ENCODE measurements around the gene ZCCHC24.
A peak's percentile ranks its signal among the peaks of the same experiment; 100 is the strongest.

The ZCCHC24 gene

DNA sequence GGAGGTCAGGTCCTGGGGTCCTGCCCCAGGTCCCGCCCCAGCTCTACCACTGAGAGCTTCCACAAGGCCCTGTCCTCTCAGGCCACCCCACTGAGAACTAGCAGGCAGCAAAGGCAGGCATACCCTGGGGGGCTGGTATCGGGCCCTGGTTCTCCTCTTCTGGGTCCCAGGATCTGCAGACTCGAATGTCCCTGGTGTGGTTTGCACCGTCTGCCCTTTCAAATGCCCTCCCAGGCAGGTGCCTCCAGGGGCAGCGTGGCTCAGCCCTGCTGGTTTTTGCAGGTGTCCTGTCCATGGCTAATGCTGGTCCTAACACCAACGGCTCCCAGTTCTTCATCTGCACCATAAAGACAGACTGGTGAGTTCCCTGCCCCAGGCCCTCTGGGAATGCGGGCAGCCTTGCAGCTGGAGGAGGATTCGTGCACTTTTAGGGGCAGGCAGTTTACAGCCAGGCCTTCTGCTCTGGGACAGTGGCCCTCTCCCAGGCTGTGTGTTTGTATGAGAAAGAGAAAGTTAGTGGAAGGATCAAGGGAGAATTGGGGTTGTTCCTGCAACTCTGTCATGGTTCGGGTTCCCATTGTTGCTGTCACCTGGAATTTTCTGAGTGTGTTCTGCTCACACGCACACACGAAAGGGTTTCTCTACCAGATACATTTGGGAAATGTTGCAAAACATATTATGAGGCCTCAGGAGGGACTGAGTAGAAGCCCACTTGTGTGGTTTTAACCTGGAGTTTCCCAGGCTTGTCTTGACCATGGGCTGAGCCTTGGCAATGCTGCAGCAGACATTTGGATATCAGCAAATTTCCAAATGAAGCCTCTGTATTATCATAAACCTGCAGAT is 93.2 kb downstream of the ZCCHC24 start:
- DNase-seq (ENCODE audit: extremely low spot score, insufficient read length, low read depth) (no peak), FAIRE-seq (no peak)

DNA sequence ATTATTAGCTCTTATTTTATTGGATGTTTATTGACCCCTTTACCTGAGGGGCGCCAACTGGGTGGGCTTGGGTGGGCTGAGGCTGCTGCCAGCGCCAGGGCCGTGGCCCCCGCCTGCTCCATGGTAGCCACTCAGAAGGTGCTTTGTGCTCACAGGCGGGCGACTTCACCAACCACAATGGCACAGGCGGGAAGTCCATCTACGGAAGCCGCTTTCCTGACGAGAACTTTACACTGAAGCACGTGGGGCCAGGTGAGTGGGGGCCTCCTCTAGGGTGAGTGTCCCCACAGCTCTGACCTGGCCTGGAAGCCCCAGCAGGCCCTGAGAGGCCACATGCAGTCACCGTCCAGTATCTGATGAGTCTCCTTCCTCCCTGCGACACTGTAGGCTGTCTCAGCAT is 94.1 kb downstream of the ZCCHC24 start:
- no peak for FAIRE-seq
- no peak for DNase-seq (ENCODE audit: extremely low spot score, insufficient read length, low read depth)

DNA sequence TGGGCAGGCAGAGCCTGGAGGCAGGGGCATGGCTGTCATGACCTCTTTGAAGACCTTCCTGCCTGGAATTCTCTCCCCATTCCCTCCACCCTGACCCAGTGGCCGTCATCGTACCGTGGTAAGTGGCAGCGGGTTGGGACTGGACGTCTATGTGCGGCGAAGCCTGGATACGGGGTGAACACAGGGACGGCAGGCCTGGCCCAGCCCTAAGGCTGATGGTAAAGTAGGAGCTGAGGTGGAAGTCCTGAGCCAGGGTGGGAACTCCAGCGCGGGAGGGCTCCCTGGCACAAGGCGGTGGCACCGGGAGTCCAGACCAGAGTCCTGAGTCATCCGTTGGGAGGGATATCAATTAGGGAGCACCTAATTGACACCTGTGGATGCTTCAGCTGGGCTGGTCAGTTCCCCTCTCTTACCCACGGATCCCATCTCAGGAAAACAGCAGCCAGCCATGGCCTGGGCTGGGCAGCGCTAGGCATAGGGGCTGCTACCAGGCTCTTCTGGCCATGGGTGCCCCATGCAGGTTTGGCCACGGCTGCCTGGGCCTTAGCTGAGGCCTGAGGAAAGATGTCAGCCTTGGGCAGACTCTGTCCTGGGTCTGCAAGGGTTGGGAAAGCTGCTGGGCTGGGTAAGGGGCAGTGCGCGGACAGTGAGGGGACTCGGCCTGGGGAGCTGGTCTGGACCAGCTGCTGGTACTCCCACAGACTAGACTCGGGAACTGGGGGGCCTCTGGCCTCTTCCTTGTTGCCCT is 94.8 kb downstream of the ZCCHC24 start:
- DNase-seq (ENCODE audit: extremely low spot score, insufficient read length, low read depth) (no peak), FAIRE-seq (no peak)

DNA sequence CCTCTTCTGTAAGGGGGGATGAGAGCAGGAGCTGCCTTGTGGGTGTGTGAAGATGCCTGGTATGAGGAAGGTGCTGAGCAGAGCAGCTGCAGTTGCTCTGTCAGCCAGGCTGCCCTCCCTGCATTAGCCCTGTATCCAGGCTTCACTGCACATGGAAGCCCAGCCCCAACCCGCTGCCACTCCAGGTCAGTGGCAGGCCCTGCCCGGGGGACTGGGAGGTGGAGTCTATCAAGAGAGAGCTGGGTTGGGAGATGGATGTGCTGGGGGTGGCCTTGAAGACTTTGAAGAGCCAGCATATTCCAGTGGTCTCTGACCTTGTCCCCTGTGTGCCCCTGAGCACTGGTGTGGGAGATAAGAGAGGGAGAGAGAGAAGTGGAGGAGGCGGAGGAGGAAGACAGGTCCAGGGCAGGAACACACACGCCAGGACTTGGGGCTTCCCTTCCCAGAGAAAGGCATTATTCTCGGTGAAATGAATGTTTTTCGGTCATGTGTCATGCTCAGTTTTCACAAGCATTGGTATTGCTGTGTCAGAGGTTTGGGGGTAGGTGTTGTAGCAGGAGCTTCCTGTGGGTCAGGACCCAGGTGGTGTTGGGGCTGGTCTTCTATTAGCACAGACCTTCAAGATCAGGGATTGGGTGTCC is 95.5 kb downstream of the ZCCHC24 start:
- FAIRE-seq (no peak), DNase-seq (ENCODE audit: extremely low spot score, insufficient read length, low read depth) (no peak)

DNA sequence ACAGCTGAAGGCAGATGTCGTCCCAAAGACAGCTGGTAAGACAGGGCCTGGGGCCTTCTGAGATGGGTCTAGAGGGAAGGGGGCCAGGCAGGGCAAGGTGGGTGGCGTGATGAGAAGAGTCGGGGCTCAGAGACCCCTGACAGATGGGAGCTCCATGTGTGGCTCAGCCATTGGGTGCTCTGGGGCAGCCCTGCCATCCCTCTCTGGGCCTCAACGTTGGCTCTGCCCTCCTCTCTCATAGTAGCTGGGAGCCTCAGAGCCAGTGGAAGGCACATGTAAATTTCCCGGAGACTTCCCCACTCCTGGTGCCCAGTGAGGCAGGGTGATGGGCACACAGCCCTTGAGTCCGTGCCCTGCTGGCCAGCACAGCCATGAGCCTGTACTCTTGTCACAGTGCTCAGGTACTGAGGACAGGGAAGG is 96.3 kb downstream of the ZCCHC24 start:
- no peak for DNase-seq (ENCODE audit: extremely low spot score, insufficient read length, low read depth)

DNA sequence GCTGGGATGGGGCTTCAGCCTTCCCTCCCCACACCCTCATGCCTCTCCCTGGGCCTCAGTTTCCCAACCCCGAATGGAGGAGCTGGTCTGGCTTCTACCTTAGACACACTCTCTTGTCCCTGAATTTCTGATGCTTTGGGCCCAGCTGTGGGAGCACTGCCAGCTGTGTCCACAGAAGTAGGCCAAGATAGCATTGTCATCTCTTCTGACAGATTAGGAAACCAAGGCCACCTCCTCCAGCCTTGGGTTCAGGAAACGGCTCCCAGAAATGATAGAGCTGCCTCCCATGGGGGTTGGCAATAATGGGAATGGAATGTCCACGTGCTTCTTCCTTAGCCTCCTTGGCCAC is 96.8 kb downstream of the ZCCHC24 start:
- FAIRE-seq (no peak), DNase-seq (ENCODE audit: extremely low spot score, insufficient read length, low read depth) (no peak)

More for the DNA sequence above, 96.3 kb downstream of the ZCCHC24 start:
- no peak for FAIRE-seq

DNA sequence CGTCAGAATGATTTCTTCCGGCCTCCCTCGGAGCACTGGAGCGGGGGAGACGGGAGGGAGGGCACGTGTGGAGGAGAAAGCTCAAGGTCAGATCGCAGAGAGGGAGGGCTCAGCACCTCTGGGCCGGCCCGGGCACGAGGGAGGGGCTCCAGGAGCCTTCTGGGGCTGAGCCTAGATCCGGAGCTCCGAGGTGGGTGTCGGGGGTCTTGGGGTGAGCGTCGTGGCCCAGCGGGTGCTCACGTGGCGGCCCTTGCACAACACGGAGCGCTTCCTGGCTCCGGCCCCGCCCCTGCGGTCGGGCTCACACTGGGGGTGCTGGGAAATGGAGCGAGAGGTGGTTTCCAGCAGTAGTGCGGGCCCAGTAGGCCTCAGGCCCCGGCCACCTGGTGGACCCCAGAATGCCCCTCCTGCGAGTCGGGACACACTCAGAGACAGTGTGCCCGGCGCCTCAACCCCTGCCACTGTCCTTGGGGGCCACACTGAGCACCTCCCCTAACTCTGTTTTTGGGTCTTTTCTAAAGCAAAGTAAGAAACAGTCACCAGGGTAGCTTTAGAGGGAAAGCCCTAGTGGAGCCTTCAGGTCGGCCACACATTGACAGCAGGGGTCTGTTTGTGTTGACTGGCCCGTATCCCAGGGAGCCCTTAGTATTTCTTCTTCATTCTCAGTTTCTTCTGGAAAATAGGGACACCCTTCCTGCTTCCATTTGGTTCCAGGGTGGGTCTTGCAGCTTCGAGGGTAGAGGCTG is 97.4 kb downstream of the ZCCHC24 start:
- FAIRE-seq = peak; percentile 67
- peak; percentile 62 for DNase-seq (ENCODE audit: extremely low spot score, insufficient read length, low read depth)

DNA sequence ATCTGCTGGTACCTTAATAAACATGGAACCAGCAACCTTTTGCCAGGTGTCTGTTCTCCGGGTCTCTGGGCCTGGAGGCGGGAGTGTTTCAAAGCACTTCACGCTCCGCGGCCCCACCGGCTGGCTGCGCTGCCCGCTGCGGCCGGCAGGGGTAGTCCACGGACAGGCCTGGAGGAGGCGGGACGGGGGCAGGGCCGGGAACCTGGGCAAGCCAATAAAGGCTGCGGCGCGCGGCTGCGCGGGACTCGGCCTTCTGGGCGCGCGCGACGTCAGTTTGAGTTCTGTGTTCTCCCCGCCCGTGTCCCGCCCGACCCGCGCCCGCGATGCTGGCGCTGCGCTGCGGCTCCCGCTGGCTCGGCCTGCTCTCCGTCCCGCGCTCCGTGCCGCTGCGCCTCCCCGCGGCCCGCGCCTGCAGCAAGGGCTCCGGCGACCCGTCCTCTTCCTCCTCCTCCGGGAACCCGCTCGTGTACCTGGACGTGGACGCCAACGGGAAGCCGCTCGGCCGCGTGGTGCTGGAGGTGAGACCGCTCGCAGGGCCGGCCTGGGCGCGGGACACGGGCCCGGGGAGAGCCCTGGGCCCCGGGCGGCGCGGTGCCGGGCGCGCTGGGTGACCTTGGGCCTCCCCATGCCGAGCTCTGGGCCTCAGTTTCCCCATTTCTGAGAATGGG is 98.1 kb downstream of the ZCCHC24 start, which contains the start of gene PPIF:
TSS of gene PPIF (plus strand) at position 244 of the 668 bp plus-strand sequence. CDS start at position 324, 80 bp downstream.
- FAIRE-seq = peak; percentile 78
- peak; percentile 90 for DNase-seq (ENCODE audit: extremely low spot score, insufficient read length, low read depth)

DNA sequence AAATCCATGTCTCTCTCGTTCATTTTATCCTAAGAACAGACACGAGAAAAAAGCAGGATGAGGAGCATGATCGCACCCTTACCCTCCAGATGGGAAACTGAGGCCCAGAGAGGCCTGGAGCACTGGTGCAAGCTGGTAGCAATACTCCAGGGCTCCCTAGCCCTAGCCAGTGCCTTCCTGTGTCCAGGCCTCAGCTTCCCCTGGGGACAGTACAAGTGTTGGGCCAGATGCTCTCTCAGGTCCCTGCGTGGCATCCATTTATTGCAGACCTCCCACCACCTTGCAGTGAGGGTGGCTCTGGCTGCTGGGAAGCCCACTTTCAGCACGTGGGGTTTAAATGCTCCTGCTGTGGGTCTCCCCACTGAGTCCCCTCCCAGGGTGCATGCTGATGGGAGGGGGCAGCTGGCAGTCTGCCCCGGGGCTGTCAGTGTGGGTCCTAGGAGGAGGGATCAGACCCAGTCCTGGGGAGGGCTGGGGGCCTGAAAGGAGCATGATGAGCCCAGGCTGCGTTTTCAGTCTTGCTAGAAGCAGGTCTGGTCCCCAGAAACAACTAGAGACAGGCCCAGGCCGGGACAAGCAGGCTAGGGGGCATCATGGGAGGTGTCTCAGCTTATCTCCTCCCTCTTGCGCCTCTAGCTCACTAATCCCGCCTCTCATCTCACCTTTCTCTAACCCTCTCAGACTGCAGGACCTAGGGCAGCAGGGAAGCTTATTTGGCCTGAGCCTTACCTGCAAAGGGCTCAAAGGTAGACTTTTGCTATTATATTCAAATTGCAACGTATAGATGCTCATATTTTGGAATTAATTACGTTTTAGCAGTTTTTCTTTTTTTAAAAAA is 98.8 kb downstream of the ZCCHC24 start:
- FAIRE-seq (no peak), DNase-seq (ENCODE audit: extremely low spot score, insufficient read length, low read depth) (no peak)

DNA sequence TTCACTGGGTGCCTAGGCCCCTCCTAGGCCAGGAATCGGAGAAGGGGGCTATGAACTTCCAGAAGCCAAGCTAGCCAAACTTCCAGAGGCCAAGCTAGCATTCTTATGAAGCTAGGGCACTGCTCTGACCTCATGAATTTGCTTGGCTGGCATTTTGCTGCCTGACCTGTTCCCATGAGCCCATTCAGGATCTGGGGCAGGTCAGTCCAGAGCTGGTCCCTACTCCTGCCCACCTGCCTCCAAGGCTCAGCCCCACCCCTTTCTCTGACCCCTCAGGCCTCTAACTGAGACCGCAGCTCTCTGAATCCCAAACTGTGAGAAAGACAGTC is 99.4 kb downstream of the ZCCHC24 start:
- DNase-seq (ENCODE audit: extremely low spot score, insufficient read length, low read depth) (no peak), FAIRE-seq (no peak)

DNA sequence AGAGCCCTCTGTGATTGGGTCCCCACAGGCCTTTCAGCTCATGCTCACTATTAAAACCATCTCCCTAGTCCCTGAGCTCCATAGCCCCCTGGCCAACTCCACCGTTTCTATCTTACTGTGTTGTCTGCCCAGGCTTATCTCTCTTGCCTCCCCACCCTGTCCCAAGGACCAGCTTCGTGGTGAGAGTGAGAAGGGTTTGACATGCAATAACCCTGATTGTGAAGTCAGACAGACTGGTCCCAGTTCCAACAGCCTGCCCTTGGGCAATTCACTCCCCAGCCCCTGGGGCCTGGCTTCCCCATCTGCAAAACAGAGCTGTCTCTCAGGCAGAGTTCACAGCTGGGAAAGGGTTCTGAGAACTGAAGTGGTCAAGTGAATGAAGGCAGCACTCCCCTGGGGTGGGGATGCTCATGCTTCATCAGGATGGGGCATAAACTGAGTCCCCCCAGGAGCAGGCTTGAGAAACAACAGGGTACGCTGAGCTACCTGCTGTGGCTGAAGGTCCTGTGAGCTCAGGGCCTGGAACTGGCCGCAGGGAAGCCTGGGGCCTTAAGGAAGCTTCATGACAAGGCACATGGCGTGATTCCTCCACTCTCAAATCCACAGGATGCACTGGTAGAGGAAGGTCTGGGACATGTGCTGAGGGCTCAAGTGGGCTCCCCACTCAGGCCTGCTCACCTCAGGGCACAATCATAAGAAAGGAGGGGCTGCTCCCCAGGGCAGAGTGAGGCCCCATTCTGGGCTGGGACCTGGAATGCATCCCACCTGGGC is 100.0 kb downstream of the ZCCHC24 start:
- DNase-seq (ENCODE audit: extremely low spot score, insufficient read length, low read depth) (no peak), FAIRE-seq (no peak)

DNA sequence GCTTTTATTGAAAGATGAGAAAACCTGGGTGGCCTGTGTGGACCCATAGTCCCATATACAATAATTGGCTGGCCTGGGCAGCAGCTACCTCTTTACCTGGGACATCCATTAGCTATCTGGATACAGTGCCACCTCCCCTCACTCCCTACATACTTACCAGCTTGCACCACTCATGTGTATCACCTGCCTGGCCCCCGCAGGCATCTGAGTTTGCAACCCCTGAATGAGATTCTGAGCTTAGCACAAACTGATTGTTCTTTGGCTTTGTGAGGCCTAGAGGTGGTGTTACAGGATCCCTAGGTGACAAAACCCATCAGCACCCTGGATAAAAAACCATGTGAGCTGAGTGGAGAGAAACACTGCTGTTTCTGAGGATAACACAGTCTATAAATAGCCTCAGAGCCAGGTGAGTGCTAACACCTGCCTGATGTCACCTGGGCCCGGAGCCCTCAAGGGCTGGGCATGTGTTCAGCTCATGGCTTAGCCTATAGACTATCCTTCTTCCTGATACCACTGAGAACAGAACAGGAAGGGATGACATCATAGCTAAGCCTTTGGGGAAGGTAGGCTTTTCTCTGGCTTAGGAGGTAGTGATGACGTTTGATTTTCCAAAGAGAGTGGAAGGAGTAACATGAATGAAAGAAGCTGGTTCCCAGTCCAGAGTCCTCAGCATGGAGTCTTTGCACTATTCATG is 100.8 kb downstream of the ZCCHC24 start:
- no peak for FAIRE-seq
- no peak for DNase-seq (ENCODE audit: extremely low spot score, insufficient read length, low read depth)

DNA sequence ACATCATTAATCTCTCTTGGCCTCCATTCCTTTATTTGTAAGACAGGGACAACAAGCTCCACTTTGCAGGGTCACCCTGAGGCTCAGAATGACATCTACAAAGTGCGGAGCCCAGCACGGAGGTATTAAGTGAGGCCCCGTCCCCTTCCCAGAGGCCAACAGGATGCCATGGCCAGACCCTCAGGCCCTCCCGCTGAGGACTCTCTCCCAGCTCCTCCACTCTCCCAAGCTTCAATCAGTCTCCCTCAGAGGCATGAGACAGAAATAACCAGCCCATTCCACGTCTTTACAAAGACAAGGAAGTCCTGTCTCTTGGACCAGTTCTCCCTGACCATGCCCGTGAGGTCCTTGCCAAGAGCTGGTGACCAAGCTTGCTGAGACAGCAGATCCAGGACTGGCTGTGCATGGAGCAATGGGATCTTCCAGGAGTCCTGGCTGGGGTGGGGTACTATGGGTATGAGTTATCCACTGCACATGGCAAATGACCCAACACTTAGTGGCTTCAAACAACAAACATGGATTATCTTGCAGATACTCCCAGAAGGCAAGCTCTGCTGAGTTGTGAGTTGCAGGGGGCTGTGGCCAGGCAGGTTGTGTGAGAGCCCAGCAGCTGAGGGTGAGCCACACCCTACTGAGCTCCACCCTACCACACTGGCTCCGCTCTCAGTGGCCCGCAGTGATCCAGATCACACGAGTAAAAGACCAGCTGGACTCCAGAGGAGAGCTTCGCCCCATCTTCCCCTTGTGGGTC is 102.4 kb downstream of the ZCCHC24 start:
- FAIRE-seq = no peak

DNA sequence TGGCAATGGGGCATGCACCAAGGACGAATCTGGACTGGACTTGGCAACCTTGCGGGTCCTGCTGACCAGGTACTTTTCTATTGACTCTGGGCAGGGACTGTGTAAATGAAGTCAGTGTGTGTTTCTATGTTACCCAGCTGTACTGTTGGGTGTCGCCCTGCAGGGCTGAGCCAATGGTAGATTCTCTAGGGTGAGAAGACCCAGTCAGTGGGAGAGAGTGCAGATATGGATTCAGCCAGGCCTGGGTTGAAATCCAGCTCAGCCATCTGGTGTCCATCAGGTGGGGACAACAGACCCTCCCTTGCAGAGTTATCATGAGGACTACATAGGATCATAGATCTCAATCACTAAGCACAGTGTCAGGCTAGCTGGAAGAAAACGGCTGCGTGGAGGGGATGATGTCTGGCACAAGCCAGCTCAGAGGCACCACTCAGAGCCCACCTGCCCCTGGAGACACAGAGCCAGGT is 103.1 kb downstream of the ZCCHC24 start:
- FAIRE-seq = no peak
- DNase-seq (ENCODE audit: extremely low spot score, insufficient read length, low read depth) = no peak

More for the DNA sequence above, 102.4 kb downstream of the ZCCHC24 start:
- DNase-seq (ENCODE audit: extremely low spot score, insufficient read length, low read depth) = no peak

DNA sequence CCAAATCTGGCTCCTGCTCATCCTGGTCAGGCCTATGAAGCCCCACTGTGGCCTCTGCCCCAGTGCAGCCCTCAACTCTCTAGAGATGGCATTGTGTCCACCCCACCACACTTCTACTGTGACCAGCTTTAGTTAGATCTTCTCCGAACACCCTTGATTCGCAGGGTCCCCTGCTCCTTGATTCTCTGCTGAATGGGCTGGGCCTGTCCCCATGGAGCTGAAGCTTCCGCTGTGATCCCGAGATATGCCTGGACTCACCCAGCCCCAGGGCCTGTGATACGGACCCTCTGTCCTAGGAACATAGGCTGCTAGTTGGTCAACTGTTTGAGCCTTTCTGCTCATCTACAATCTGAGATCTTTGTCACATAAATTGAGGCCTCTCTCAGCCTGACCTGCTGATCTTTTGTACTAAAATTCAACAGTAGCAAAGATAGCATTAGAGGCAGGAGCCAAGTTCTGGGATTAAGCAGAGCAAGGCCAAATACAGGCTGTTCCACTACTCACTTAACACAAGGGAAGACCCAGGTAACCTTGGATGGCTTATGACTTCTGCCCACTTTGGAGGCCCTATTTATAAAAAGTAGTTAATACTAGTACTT is 104.7 kb downstream of the ZCCHC24 start:
- DNase-seq (ENCODE audit: extremely low spot score, insufficient read length, low read depth) (no peak), FAIRE-seq (no peak)

DNA sequence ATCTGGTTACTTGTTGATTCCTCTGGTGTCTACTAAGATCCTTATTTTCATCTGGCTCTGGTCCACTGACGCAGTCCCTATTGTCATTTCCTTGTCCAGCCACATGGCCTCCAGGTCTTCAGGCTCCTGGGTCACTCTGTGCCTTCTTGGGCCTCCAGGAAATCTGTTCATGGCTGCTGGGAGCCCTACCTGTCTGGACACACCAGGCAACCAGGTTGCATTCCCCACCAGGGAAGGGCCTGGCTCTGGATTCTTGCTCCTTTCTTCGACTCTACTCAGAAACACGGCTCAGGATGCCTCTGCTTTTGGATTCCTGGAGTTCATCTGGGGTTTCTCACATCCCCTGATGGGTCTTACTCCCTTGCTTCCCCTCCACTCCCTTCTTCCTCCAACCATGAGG is 106.2 kb downstream of the ZCCHC24 start:
- DNase-seq (ENCODE audit: extremely low spot score, insufficient read length, low read depth) (no peak), FAIRE-seq (no peak)
